Measurements from ENCODE around the gene TMED8. TPM values are rescaled to one million over a fixed set of nuclear protein-coding genes. Genes with fewer than 3 reads are reported as not detected.
A peak's percentile ranks its signal among the peaks of the same experiment; 100 is the strongest.

TMED8 gene
- total RNA-seq (1 to 10 TPM; 6.6 to 8.9 (median 7.5) TPM), total RNA-seq (21.4 to 97.2 (median 35.9) reads per million in 29 experiments)
- 11.7 TPM for total RNA-seq (2013)

GRCh38 chr14:77376771-77377501 lies at the start of gene TMED8, which contains the start of gene SAMD15:
TMED8 (minus strand) TSS chr14:77377094; CDS start chr14:77377053, 41 bp downstream.
SAMD15 (plus strand) TSS chr14:77377379; CDS start chr14:77377419, 40 bp downstream.
- CTCF ChIA-PET = interaction anchor here (0.5 to 1.5 kb wide), 6 partner anchors 56 to 580 kb away, joined by 3 to 12 read pairs (median 3); partner anchors contain the start of genes GSTZ1 (in 1 of the 2) and POMT2 (in 1 of the 2)
- under 1% methylated on average over 69 of the region's 69 CpGs for WGBS (ENCODE audit: insufficient coverage)
- Histone ChIP-seq H3K4me3 (ENCODE audit: control insufficient read depth in 1 of 2, extremely low read depth in 1 of 2, low read length in 1 of 2) (peak within 1 kb of the TSS; percentile 95 to 98), H3K9me3 (no peaks in the 10 kb centered on the region), H3K4me1 (ENCODE audit: control insufficient read depth in 1 of 2, extremely low read depth in 1 of 2, insufficient read depth in 2 of 2, low read length in 2 of 2) (peaks cover 8 to 17% of the 10 kb centered on the region in 2 experiments), H3K27me3 (replicated peaks in 1 of 2; ENCODE audit: control insufficient read depth in 2 of 2, extremely low read depth in 1 of 2, insufficient read depth in 2 of 2, low read length in 1 of 2) (no peaks in the 10 kb centered on the region), H3K36me3 (ENCODE audit: control insufficient read depth in 2 of 2, extremely low read depth in 1 of 2, insufficient read depth in 1 of 2, low read length in 1 of 2) (no peaks in the 10 kb centered on the region), H3K27ac (ENCODE audit: low read length) (peak within 1 kb of the TSS; percentile 49)
- Mint-ChIP-seq H3K4me3 (peak within 1 kb of the TSS in 2 of 3 donors; percentile 78 to 84), H3K27me3 (no peaks in the 10 kb centered on the region), H3K27ac (peak within 1 kb of the TSS; percentile 62 to 75), H3K4me1 (peaks cover 34 to 42% (median 40%) of the 10 kb centered on the region in 3 donors), H3K36me3 (peaks cover 8% of the 10 kb centered on the region), H3K9me3 (no peaks in the 10 kb centered on the region)
- POLR2A ChIA-PET = interaction anchor here in 1 of 2 donors (0.7 to 1.3 kb wide), 2 partner anchors 14 to 82 kb away, joined by 5 to 9 read pairs; no protein-coding TSS in a partner anchor
- ATAC-seq (replicated peaks in 1 of 4) (peak; percentile 96 to 98 (median 98)), DNase-seq (peak; percentile 69 to 91 (median 81))

- Mint-ChIP-seq H3K27me3 (no peaks in the 10 kb centered on the region), H3K36me3 (peaks cover 93% of the 10 kb centered on the region), H3K9me3 (peaks cover 0 to 8% (median 5%) of the 10 kb centered on the region in 3 donors), H3K27ac (no peak overlapping the region), H3K4me3 (no peak overlapping the region), H3K4me1 (no peaks in the 10 kb centered on the region)
- Histone ChIP-seq H3K4me1 (ENCODE audit: control insufficient read depth in 1 of 2, extremely low read depth in 1 of 2, insufficient read depth in 2 of 2, low read length in 2 of 2) (no peaks in the 10 kb centered on the region), H3K27me3 (replicated peaks in 1 of 2; ENCODE audit: control insufficient read depth in 2 of 2, extremely low read depth in 1 of 2, insufficient read depth in 2 of 2, low read length in 1 of 2) (no peaks in the 10 kb centered on the region), H3K9me3 (no peaks in the 10 kb centered on the region), H3K4me3 (ENCODE audit: control insufficient read depth in 1 of 2, extremely low read depth in 1 of 2, low read length in 1 of 2) (no peak overlapping the region), H3K36me3 (ENCODE audit: control insufficient read depth in 2 of 2, extremely low read depth in 1 of 2, insufficient read depth in 1 of 2, low read length in 1 of 2) (peaks cover 21 to 83% of the 10 kb centered on the region in 2 donors), H3K27ac (ENCODE audit: low read length) (no peak overlapping the region)
- ChIA-PET POLR2A (no interaction called here), CTCF (interaction anchor here in 1 of 2 donors (0.6 kb wide), 1 partner anchor 160 kb away, joined by 3 read pairs; no protein-coding TSS in a partner anchor)
- no peak for ATAC-seq (replicated peaks in 1 of 4)
- no peak for DNase-seq
- WGBS (ENCODE audit: insufficient coverage) = no CpG with 5 or more reads among the region's 3 CpGs
These were observed 49.5 kb upstream of the TMED8 start for GRCh38 chr14:77426396-77426795.

- Histone ChIP-seq H3K4me3 (ENCODE audit: control insufficient read depth in 1 of 2, extremely low read depth in 1 of 2, low read length in 1 of 2) (no peak overlapping the region), H3K27ac (ENCODE audit: low read length) (no peak overlapping the region), H3K9me3 (no peaks in the 10 kb centered on the region), H3K27me3 (replicated peaks in 1 of 2; ENCODE audit: control insufficient read depth in 2 of 2, extremely low read depth in 1 of 2, insufficient read depth in 2 of 2, low read length in 1 of 2) (no peaks in the 10 kb centered on the region), H3K4me1 (ENCODE audit: control insufficient read depth in 1 of 2, extremely low read depth in 1 of 2, insufficient read depth in 2 of 2, low read length in 2 of 2) (no peaks in the 10 kb centered on the region), H3K36me3 (ENCODE audit: control insufficient read depth in 2 of 2, extremely low read depth in 1 of 2, insufficient read depth in 1 of 2, low read length in 1 of 2) (peaks cover 19 to 76% of the 10 kb centered on the region in 2 donors)
- no peaks in the 10 kb centered on the region for H3K4me1 Mint-ChIP-seq
- 100% methylated on average over 2 of the region's 3 CpGs for WGBS (ENCODE audit: insufficient coverage)
- no peak overlapping the region for H3K4me3 Mint-ChIP-seq
- H3K27me3 Mint-ChIP-seq = no peaks in the 10 kb centered on the region
- DNase-seq (no peak), ATAC-seq (replicated peaks in 1 of 4) (no peak)
- peaks cover 4 to 12% (median 11%) of the 10 kb centered on the region in 3 donors for H3K9me3 Mint-ChIP-seq
- CTCF ChIA-PET = no interaction called here
- H3K27ac Mint-ChIP-seq = no peak overlapping the region
- POLR2A ChIA-PET = no interaction called here
- peaks cover 89% of the 10 kb centered on the region for H3K36me3 Mint-ChIP-seq
These were observed 48.0 kb upstream of the TMED8 start for GRCh38 chr14:77424862-77425261.

GRCh38 chr14:77423423-77423822 lies 46.5 kb upstream of the TMED8 start, which contains the start of gene NOXRED1:
NOXRED1 (minus strand) TSS chr14:77423523; CDS start chr14:77422889, 634 bp downstream.
- Mint-ChIP-seq H3K4me3 (no peak within 1 kb of the TSS), H3K9me3 (peaks cover 7 to 19% (median 19%) of the 10 kb centered on the region in 3 donors), H3K4me1 (no peaks in the 10 kb centered on the region), H3K27ac (no peak within 1 kb of the TSS), H3K36me3 (peaks cover 78% of the 10 kb centered on the region), H3K27me3 (no peaks in the 10 kb centered on the region)
- ChIA-PET POLR2A (no interaction called here), CTCF (no interaction called here)
- WGBS (ENCODE audit: insufficient coverage) = 100% methylated on average over 1 of the region's 1 CpG
- Histone ChIP-seq H3K27me3 (replicated peaks in 1 of 2; ENCODE audit: control insufficient read depth in 2 of 2, extremely low read depth in 1 of 2, insufficient read depth in 2 of 2, low read length in 1 of 2) (no peaks in the 10 kb centered on the region), H3K36me3 (ENCODE audit: control insufficient read depth in 2 of 2, extremely low read depth in 1 of 2, insufficient read depth in 1 of 2, low read length in 1 of 2) (peaks cover 12 to 61% of the 10 kb centered on the region in 2 donors), H3K4me1 (ENCODE audit: control insufficient read depth in 1 of 2, extremely low read depth in 1 of 2, insufficient read depth in 2 of 2, low read length in 2 of 2) (no peaks in the 10 kb centered on the region), H3K4me3 (ENCODE audit: control insufficient read depth in 1 of 2, extremely low read depth in 1 of 2, low read length in 1 of 2) (no peak within 1 kb of the TSS), H3K27ac (ENCODE audit: low read length) (no peak within 1 kb of the TSS), H3K9me3 (no peaks in the 10 kb centered on the region)
- DNase-seq = no peak
- ATAC-seq (replicated peaks in 1 of 4) = no peak

- Mint-ChIP-seq H3K27ac (no peak overlapping the region), H3K9me3 (peaks cover 12 to 30% (median 27%) of the 10 kb centered on the region in 3 donors), H3K4me1 (no peaks in the 10 kb centered on the region), H3K4me3 (no peak overlapping the region), H3K36me3 (peaks cover 56% of the 10 kb centered on the region), H3K27me3 (no peaks in the 10 kb centered on the region)
- POLR2A ChIA-PET = no interaction called here
- H3K36me3 ChIP-seq (ENCODE audit: control insufficient read depth in 2 of 2, extremely low read depth in 1 of 2, insufficient read depth in 1 of 2, low read length in 1 of 2) = peaks cover 0 to 40% of the 10 kb centered on the region in 2 donors
- DNase-seq = no peak
- H3K27ac ChIP-seq (ENCODE audit: low read length) = no peak overlapping the region
- no peaks in the 10 kb centered on the region for H3K4me1 ChIP-seq (ENCODE audit: control insufficient read depth in 1 of 2, extremely low read depth in 1 of 2, insufficient read depth in 2 of 2, low read length in 2 of 2)
- no peak overlapping the region for H3K4me3 ChIP-seq (ENCODE audit: control insufficient read depth in 1 of 2, extremely low read depth in 1 of 2, low read length in 1 of 2)
- WGBS (ENCODE audit: insufficient coverage) = no CpG with 5 or more reads among the region's 2 CpGs
- no peaks in the 10 kb centered on the region for H3K9me3 ChIP-seq
- no peaks in the 10 kb centered on the region for H3K27me3 ChIP-seq (replicated peaks in 1 of 2; ENCODE audit: control insufficient read depth in 2 of 2, extremely low read depth in 1 of 2, insufficient read depth in 2 of 2, low read length in 1 of 2)
- CTCF ChIA-PET = no interaction called here
- no peak for ATAC-seq (replicated peaks in 1 of 4)
These were observed 44.3 kb upstream of the TMED8 start for GRCh38 chr14:77421201-77421600.

- DNase-seq (no peak), ATAC-seq (replicated peaks in 1 of 4) (no peak)
- H3K36me3 ChIP-seq (ENCODE audit: control insufficient read depth in 2 of 2, extremely low read depth in 1 of 2, insufficient read depth in 1 of 2, low read length in 1 of 2) = peaks cover 0 to 3% of the 10 kb centered on the region in 2 donors
- POLR2A ChIA-PET = no interaction called here
- no peaks in the 10 kb centered on the region for H3K27me3 ChIP-seq (replicated peaks in 1 of 2; ENCODE audit: control insufficient read depth in 2 of 2, extremely low read depth in 1 of 2, insufficient read depth in 2 of 2, low read length in 1 of 2)
- no peaks in the 10 kb centered on the region for H3K4me1 ChIP-seq (ENCODE audit: control insufficient read depth in 1 of 2, extremely low read depth in 1 of 2, insufficient read depth in 2 of 2, low read length in 2 of 2)
- CTCF ChIA-PET = no interaction called here
- no peak overlapping the region for H3K27ac Mint-ChIP-seq
- H3K4me3 Mint-ChIP-seq = no peak overlapping the region
- peaks cover 12 to 29% (median 24%) of the 10 kb centered on the region in 3 donors for H3K9me3 Mint-ChIP-seq
- H3K27ac ChIP-seq (ENCODE audit: low read length) = no peak overlapping the region
- H3K27me3 Mint-ChIP-seq = no peaks in the 10 kb centered on the region
- no CpG with 5 or more reads among the region's 8 CpGs for WGBS (ENCODE audit: insufficient coverage)
- no peaks in the 10 kb centered on the region for H3K9me3 ChIP-seq
- H3K36me3 Mint-ChIP-seq = peaks cover 14% of the 10 kb centered on the region
- H3K4me1 Mint-ChIP-seq = no peaks in the 10 kb centered on the region
- no peak overlapping the region for H3K4me3 ChIP-seq (ENCODE audit: control insufficient read depth in 1 of 2, extremely low read depth in 1 of 2, low read length in 1 of 2)
These were observed 39.9 kb upstream of the TMED8 start for GRCh38 chr14:77416836-77417235.

All from T-cell (primary cell).